Loucy (cell line): Measurements from ENCODE around the gene TDRD9.

Experiments used
- H2AFZ ChIP-seq: fragments of 200-600 bp; sonication (generic); 2 replicates; pipeline ENCODE4 v1.6.0; 2016; ENCODE audit warnings: antibody characterized with exemption, mild to moderate bottlenecking, low read length, moderate library complexity
- H3F3A ChIP-seq: fragments of 200-600 bp; 2 replicates; pipeline ENCODE4 v1.6.0; 2016; ENCODE audit warnings: antibody characterized with exemption, low read depth, mild to moderate bottlenecking
- H3K27me3 ChIP-seq: fragments of 200-600 bp; sonication (generic); 2 replicates; pipeline ENCODE4 v1.6.1; 2014; ENCODE audit warnings: low read length, mild to moderate bottlenecking; ENCODE audit not compliant: insufficient read depth, poor library complexity, severe bottlenecking
- H3K36me3 ChIP-seq: fragments of 200-600 bp; sonication (generic); 2 replicates; pipeline ENCODE4 v1.6.1; 2016; ENCODE audit warnings: low read length; ENCODE audit not compliant: insufficient read depth
- H3K4me1 ChIP-seq: fragments of 200-600 bp; sonication (generic); 2 replicates; pipeline ENCODE4 v1.5.1; 2014; ENCODE audit warnings: low read length, mild to moderate bottlenecking; ENCODE audit not compliant: insufficient read depth, poor library complexity, severe bottlenecking
- H3K4me2 ChIP-seq: fragments of 200-600 bp; sonication (generic); 2 replicates; pipeline ENCODE4 v1.6.0; 2014; ENCODE audit warnings: antibody characterized with exemption, low read length, low read depth, mild to moderate bottlenecking; ENCODE audit not compliant: poor library complexity, severe bottlenecking
- H3K4me3 ChIP-seq: fragments of 200-600 bp; sonication (generic); 2 replicates; pipeline ENCODE4 v1.5.1; 2014; ENCODE audit warnings: low read length, mild to moderate bottlenecking, mixed read lengths; ENCODE audit not compliant: poor library complexity, severe bottlenecking
- H3K79me2 ChIP-seq: fragments of 200-600 bp; sonication (generic); 2 replicates; pipeline ENCODE4 v1.6.1; 2014; ENCODE audit warnings: low read length; ENCODE audit not compliant: insufficient read depth
- H3K9ac ChIP-seq: fragments of 200-600 bp; sonication (generic); 2 replicates; pipeline ENCODE4 v1.6.0; 2014; ENCODE audit warnings: mild to moderate bottlenecking, low read depth, low read length, moderate library complexity; ENCODE audit not compliant: poor library complexity, severe bottlenecking
- H3K9me2 ChIP-seq: fragments of 200-600 bp; sonication (generic); replicated peaks from 2 replicates; pipeline ENCODE4 v1.6.1; 2016; ENCODE audit warnings: low read depth, low read length, mixed read lengths
- H3K9me3 ChIP-seq: fragments of 200-600 bp; sonication (generic); 2 replicates; pipeline ENCODE4 v1.6.1; 2014; ENCODE audit warnings: mild to moderate bottlenecking, antibody characterized with exemption, low read length, low read depth; ENCODE audit not compliant: insufficient read depth
- H4K20me1 ChIP-seq: fragments of 200-600 bp; sonication (generic); 2 replicates; pipeline ENCODE4 v1.6.0; 2014; ENCODE audit warnings: antibody characterized with exemption, low read length, mild to moderate bottlenecking; ENCODE audit not compliant: insufficient read depth, poor library complexity, severe bottlenecking
- EZH2phosphoT487 ChIP-seq: fragments of 200-600 bp; IDR thresholded peaks from 2 replicates; pipeline ENCODE4 v1.6.1; 2018; ENCODE audit warnings: antibody characterized with exemption, mild to moderate bottlenecking, moderate library complexity, borderline replicate concordance
- TF ChIP-seq, protein P1 (sequence below): fragments of 200-600 bp; sonication (generic); conservative IDR thresholded peaks from 2 replicates; pipeline ENCODE4 v1.5.1; 2014; ENCODE audit warnings: mild to moderate bottlenecking, antibody characterized with exemption, low read length

The TDRD9 gene

DNA sequence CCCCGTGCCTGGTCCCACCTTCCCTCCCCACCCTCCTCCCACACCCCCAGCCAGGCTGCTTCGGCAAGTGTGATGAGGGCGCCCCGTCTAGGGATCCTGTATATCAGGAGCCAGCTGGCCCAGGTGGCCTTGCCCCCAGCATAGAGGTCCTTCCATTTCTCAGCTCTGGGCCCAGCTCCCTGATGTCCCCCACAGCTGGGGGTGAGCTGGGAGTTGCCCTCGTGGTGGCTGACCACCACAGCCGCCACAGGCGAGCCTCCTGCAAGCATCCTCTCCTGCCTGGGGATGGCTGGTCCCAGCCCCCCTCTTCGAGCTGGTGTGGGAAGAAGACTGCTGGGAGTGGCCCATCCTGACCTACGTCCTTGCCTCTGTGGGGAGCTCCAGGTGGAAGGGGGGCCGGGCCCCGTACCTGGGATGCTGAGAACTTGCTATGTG, 164.7 kb downstream of the TDRD9 start:
- Histone ChIP-seq H2AFZ (no peak overlapping the region), H3K4me1 (no peaks in the 10 kb centered on the region), H3F3A (no peaks in the 10 kb centered on the region), H4K20me1 (no peaks in the 10 kb centered on the region), H3K4me3 (no peak overlapping the region), H3K4me2 (no peak overlapping the region), H3K9me3 (no peaks in the 10 kb centered on the region), H3K9ac (no peak overlapping the region), H3K36me3 (no peaks in the 10 kb centered on the region), H3K79me2 (no peaks in the 10 kb centered on the region), H3K27me3 (no peaks in the 10 kb centered on the region), H3K9me2 (no peaks in the 10 kb centered on the region)
- no peak for TF ChIP-seq EZH2phosphoT487
- TF ChIP-seq, protein P1, sequence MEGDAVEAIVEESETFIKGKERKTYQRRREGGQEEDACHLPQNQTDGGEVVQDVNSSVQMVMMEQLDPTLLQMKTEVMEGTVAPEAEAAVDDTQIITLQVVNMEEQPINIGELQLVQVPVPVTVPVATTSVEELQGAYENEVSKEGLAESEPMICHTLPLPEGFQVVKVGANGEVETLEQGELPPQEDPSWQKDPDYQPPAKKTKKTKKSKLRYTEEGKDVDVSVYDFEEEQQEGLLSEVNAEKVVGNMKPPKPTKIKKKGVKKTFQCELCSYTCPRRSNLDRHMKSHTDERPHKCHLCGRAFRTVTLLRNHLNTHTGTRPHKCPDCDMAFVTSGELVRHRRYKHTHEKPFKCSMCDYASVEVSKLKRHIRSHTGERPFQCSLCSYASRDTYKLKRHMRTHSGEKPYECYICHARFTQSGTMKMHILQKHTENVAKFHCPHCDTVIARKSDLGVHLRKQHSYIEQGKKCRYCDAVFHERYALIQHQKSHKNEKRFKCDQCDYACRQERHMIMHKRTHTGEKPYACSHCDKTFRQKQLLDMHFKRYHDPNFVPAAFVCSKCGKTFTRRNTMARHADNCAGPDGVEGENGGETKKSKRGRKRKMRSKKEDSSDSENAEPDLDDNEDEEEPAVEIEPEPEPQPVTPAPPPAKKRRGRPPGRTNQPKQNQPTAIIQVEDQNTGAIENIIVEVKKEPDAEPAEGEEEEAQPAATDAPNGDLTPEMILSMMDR = no peak

GRCh38 chr14:104093366-104094055, 165.3 kb downstream of the TDRD9 start:
- no peak overlapping the region for H2AFZ ChIP-seq
- TF ChIP-seq EZH2phosphoT487 = no peak
- TF ChIP-seq, protein P1 = no peak
- no peaks in the 10 kb centered on the region for H3K27me3 ChIP-seq
- no peaks in the 10 kb centered on the region for H3K9me3 ChIP-seq
- no peaks in the 10 kb centered on the region for H3K4me1 ChIP-seq
- H3K4me3 ChIP-seq = no peak overlapping the region
- H3K4me2 ChIP-seq = no peak overlapping the region
- H3K9me2 ChIP-seq = no peaks in the 10 kb centered on the region
- no peak overlapping the region for H3K9ac ChIP-seq
- H3K79me2 ChIP-seq = no peaks in the 10 kb centered on the region
- H3F3A ChIP-seq = no peaks in the 10 kb centered on the region
- no peaks in the 10 kb centered on the region for H4K20me1 ChIP-seq
- no peaks in the 10 kb centered on the region for H3K36me3 ChIP-seq

DNA sequence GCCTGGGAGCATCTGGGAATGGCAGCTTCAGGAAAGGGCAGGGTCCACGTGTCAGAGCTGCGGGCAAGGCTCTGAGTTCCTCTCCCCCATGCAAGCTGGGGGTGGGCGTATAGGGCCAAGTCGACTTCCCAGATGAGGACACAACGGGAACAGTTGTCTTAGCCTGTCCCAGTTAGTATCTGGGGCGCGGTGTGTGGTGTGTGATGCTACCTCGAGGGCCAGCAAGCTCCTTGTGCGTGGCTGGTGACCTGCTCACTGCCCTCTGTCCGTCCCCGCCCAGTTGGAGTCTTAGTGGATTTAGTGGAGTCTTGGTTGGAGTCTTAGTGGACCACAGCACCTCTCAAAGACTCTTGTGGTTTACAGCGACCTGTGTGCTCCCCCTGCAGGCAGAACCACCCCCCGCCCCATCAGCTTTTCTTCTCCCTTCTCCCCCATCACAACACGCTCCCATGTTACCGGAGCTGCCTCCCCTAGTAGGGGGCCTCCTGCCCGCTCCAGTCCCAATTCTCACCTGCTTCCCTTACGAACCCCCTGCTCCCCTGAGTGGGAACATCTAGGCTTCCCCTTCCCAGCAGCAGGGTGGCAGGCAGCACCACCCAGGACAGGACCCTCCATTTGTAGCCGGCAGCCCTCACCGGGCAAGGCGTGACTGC, 165.9 kb downstream of the TDRD9 start:
- Histone ChIP-seq H4K20me1 (no peaks in the 10 kb centered on the region), H3K9ac (no peak overlapping the region), H3K9me2 (no peaks in the 10 kb centered on the region), H3K4me2 (no peak overlapping the region), H2AFZ (peak overlapping the region; percentile 88), H3K9me3 (no peaks in the 10 kb centered on the region), H3K36me3 (no peaks in the 10 kb centered on the region), H3K27me3 (no peaks in the 10 kb centered on the region), H3K79me2 (no peaks in the 10 kb centered on the region), H3F3A (no peaks in the 10 kb centered on the region), H3K4me3 (no peak overlapping the region), H3K4me1 (no peaks in the 10 kb centered on the region)
- TF ChIP-seq, protein P1 = no peak
- no peak for TF ChIP-seq EZH2phosphoT487
